ENCODE data around the gene COG3.

Gene COG3

DNA sequence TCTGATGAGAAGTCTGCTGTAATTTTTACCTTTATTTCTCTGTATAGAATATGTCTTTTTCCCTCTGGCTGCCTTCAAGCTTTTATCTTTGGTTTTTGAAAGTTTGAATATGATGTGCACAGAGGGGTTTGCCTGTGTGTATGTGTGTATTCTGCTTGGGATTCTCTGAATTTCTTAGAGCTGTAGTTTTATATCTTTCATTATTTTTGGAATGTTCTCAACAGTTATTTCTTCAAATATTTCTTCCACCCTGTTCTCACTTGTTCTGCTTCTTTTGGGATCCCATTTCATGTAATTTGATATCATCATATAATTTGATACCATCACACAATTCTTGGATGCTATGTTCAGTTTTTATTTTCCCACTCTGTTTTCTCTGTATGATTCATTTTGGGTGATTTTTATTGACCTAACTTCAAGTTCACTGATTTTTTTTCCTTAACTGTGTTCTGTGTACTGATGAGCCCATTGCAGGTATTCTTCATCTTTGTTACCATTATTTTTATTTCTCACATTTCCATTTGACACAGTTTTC is 7.5 kb downstream of the COG3 start:
- Histone ChIP-seq H2BK12ac (ENCODE audit: low read length) (no peak overlapping the region), H3K23ac (ENCODE audit: low read length) (no peak overlapping the region), H2AFZ (ENCODE audit: insufficient read depth, low read length, poor library complexity) (no peak overlapping the region), H4K12ac (ENCODE audit: low read depth, low read length) (no peak overlapping the region), H3K79me1 (ENCODE audit: low read length) (no peaks in the 10 kb centered on the region), H3K79me2 (ENCODE audit: control insufficient read depth, insufficient read depth, low read length, poor library complexity) (peaks cover 3% of the 10 kb centered on the region), H3K4ac (ENCODE audit: low read depth, low read length) (no peak overlapping the region), H2BK120ac (ENCODE audit: insufficient read depth, low read length, poor library complexity) (no peak overlapping the region), H3K4me1 (ENCODE audit: control insufficient read depth in 1 of 2, insufficient read depth in 2 of 2, low read length in 2 of 2) (peaks cover 0 to 3% of the 10 kb centered on the region in 2 experiments), H3K4me3 (ENCODE audit: low read depth, low read length) (no peak overlapping the region), H3K27me3 (ENCODE audit: insufficient read depth, low read length) (no peaks in the 10 kb centered on the region), H3K9me3 (ENCODE audit: insufficient read depth, low read depth, low read length) (no peaks in the 10 kb centered on the region), H3K9ac (ENCODE audit: low read length) (no peak overlapping the region), H3K4me2 (ENCODE audit: low read length) (no peak overlapping the region), H4K91ac (ENCODE audit: low read depth, low read length) (no peak overlapping the region), H3K18ac (ENCODE audit: low read length) (no peak overlapping the region), H3K27ac (ENCODE audit: low read depth, low read length) (no peak overlapping the region), H2BK5ac (ENCODE audit: low read depth, low read length, poor library complexity) (no peak overlapping the region), H3K36me3 (ENCODE audit: control insufficient read depth in 1 of 2, insufficient read depth in 2 of 2, low read length in 2 of 2) (no peaks in the 10 kb centered on the region), H3K14ac (ENCODE audit: low read length) (no peak overlapping the region), H2AK5ac (ENCODE audit: low read length) (no peak overlapping the region), H4K8ac (ENCODE audit: low read depth, low read length) (no peak overlapping the region)
- DNase-seq: no peak

DNA sequence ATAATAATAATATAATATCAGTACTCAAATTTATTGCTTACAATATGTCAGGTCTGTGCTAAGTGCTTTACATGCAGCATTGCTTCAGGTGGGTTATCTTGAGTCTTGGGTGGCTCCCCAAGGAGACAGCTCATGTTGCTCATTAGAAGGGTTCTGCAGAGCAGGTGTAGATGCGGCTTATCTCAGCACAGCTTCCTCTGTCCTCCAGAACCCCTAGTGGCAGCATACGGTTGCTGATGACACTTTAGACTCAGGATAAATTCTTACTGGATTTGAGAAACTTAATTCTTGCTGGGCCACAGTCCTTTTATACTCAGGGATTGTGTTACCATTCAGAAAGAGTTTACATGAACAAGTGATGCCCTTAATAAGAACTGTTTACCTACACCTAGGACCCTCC is 8.9 kb downstream of the COG3 start:
- Histone ChIP-seq H3K79me2 (ENCODE audit: control insufficient read depth, insufficient read depth, low read length, poor library complexity) (peaks cover 3% of the 10 kb centered on the region), H3K4ac (ENCODE audit: low read depth, low read length) (peak overlapping the region; percentile 89), H3K27ac (ENCODE audit: low read depth, low read length) (no peak overlapping the region), H2BK120ac (ENCODE audit: insufficient read depth, low read length, poor library complexity) (no peak overlapping the region), H3K9me3 (ENCODE audit: insufficient read depth, low read depth, low read length) (no peaks in the 10 kb centered on the region), H3K4me2 (ENCODE audit: low read length) (no peak overlapping the region), H2AK5ac (ENCODE audit: low read length) (no peak overlapping the region), H2BK12ac (ENCODE audit: low read length) (no peak overlapping the region), H3K4me3 (ENCODE audit: low read depth, low read length) (no peak overlapping the region), H4K12ac (ENCODE audit: low read depth, low read length) (no peak overlapping the region), H4K8ac (ENCODE audit: low read depth, low read length) (no peak overlapping the region), H3K36me3 (ENCODE audit: control insufficient read depth in 1 of 2, insufficient read depth in 2 of 2, low read length in 2 of 2) (peaks cover 0 to 3% of the 10 kb centered on the region in 2 experiments), H4K91ac (ENCODE audit: low read depth, low read length) (no peak overlapping the region), H3K23ac (ENCODE audit: low read length) (no peak overlapping the region), H3K4me1 (ENCODE audit: control insufficient read depth in 1 of 2, insufficient read depth in 2 of 2, low read length in 2 of 2) (peaks cover 0 to 1% of the 10 kb centered on the region in 2 experiments), H3K9ac (ENCODE audit: low read length) (no peak overlapping the region), H2AFZ (ENCODE audit: insufficient read depth, low read length, poor library complexity) (no peak overlapping the region), H3K14ac (ENCODE audit: low read length) (no peak overlapping the region), H2BK5ac (ENCODE audit: low read depth, low read length, poor library complexity) (no peak overlapping the region), H3K18ac (ENCODE audit: low read length) (no peak overlapping the region), H3K79me1 (ENCODE audit: low read length) (no peaks in the 10 kb centered on the region), H3K27me3 (ENCODE audit: insufficient read depth, low read length) (no peaks in the 10 kb centered on the region)
- no CpG with 5 or more reads among the region's 2 CpGs for WGBS (ENCODE audit: extremely low coverage, insufficient coverage, insufficient read length)
- DNase-seq: peak in 1 of 2 donors; percentile 21

- Histone ChIP-seq H3K4me1 (ENCODE audit: control insufficient read depth in 1 of 2, insufficient read depth in 2 of 2, low read length in 2 of 2) (no peaks in the 10 kb centered on the region), H3K14ac (ENCODE audit: low read length) (no peak overlapping the region), H2BK12ac (ENCODE audit: low read length) (no peak overlapping the region), H2AK5ac (ENCODE audit: low read length) (no peak overlapping the region), H3K36me3 (ENCODE audit: control insufficient read depth in 1 of 2, insufficient read depth in 2 of 2, low read length in 2 of 2) (peaks cover 0 to 5% of the 10 kb centered on the region in 2 experiments), H3K4me2 (ENCODE audit: low read length) (no peak overlapping the region), H3K79me1 (ENCODE audit: low read length) (no peaks in the 10 kb centered on the region), H2AFZ (ENCODE audit: insufficient read depth, low read length, poor library complexity) (no peak overlapping the region), H3K27ac (ENCODE audit: low read depth, low read length) (no peak overlapping the region), H3K9ac (ENCODE audit: low read length) (no peak overlapping the region), H2BK5ac (ENCODE audit: low read depth, low read length, poor library complexity) (no peak overlapping the region), H4K91ac (ENCODE audit: low read depth, low read length) (no peak overlapping the region), H3K9me3 (ENCODE audit: insufficient read depth, low read depth, low read length) (no peaks in the 10 kb centered on the region), H3K27me3 (ENCODE audit: insufficient read depth, low read length) (no peaks in the 10 kb centered on the region), H3K79me2 (ENCODE audit: control insufficient read depth, insufficient read depth, low read length, poor library complexity) (peaks cover 3% of the 10 kb centered on the region), H3K4ac (ENCODE audit: low read depth, low read length) (no peak overlapping the region), H3K23ac (ENCODE audit: low read length) (no peak overlapping the region), H2BK120ac (ENCODE audit: insufficient read depth, low read length, poor library complexity) (no peak overlapping the region), H3K4me3 (ENCODE audit: low read depth, low read length) (no peak overlapping the region), H3K18ac (ENCODE audit: low read length) (no peak overlapping the region), H4K12ac (ENCODE audit: low read depth, low read length) (no peak overlapping the region), H4K8ac (ENCODE audit: low read depth, low read length) (no peak overlapping the region)
- WGBS (ENCODE audit: extremely low coverage, insufficient coverage, insufficient read length): no CpG with 5 or more reads among the region's 3 CpGs
- no peak for DNase-seq
Measured at GRCh38 chr13:45474584-45475454, 10.1 kb downstream of the COG3 start.

DNA sequence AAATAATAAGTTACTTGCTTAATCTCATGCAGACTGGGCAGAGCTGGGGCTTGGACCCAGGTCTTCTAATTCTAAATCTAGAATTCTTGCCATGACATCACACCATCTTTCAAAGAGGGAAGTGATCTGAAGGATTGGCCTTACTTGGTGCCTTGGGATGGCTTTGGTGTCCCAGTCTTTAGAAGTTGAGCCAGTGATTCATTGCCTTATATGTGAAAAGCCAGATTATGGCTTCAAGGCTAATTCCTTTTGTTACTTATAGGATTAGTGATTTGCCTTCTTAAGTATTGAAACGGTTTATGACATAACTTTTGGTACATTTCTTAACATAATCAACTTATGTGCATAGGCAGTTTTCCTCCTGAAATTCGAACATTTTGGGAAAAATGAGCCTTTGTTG is 14.9 kb downstream of the COG3 start:
- Histone ChIP-seq H2BK120ac (ENCODE audit: insufficient read depth, low read length, poor library complexity) (no peak overlapping the region), H3K4me3 (ENCODE audit: low read depth, low read length) (no peak overlapping the region), H3K9me3 (ENCODE audit: insufficient read depth, low read depth, low read length) (no peaks in the 10 kb centered on the region), H3K4me2 (ENCODE audit: low read length) (no peak overlapping the region), H3K23ac (ENCODE audit: low read length) (no peak overlapping the region), H3K27me3 (ENCODE audit: insufficient read depth, low read length) (no peaks in the 10 kb centered on the region), H2AFZ (ENCODE audit: insufficient read depth, low read length, poor library complexity) (no peak overlapping the region), H3K4ac (ENCODE audit: low read depth, low read length) (no peak overlapping the region), H4K8ac (ENCODE audit: low read depth, low read length) (no peak overlapping the region), H2BK5ac (ENCODE audit: low read depth, low read length, poor library complexity) (no peak overlapping the region), H3K9ac (ENCODE audit: low read length) (no peak overlapping the region), H3K14ac (ENCODE audit: low read length) (no peak overlapping the region), H3K36me3 (ENCODE audit: control insufficient read depth in 1 of 2, insufficient read depth in 2 of 2, low read length in 2 of 2) (peaks cover 0 to 6% of the 10 kb centered on the region in 2 experiments), H3K4me1 (ENCODE audit: control insufficient read depth in 1 of 2, insufficient read depth in 2 of 2, low read length in 2 of 2) (no peaks in the 10 kb centered on the region), H4K12ac (ENCODE audit: low read depth, low read length) (no peak overlapping the region), H3K79me1 (ENCODE audit: low read length) (no peaks in the 10 kb centered on the region), H4K91ac (ENCODE audit: low read depth, low read length) (no peak overlapping the region), H3K18ac (ENCODE audit: low read length) (no peak overlapping the region), H3K27ac (ENCODE audit: low read depth, low read length) (no peak overlapping the region), H2AK5ac (ENCODE audit: low read length) (no peak overlapping the region), H3K79me2 (ENCODE audit: control insufficient read depth, insufficient read depth, low read length, poor library complexity) (peaks cover 2% of the 10 kb centered on the region), H2BK12ac (ENCODE audit: low read length) (no peak overlapping the region)
- DNase-seq: no peak
- no CpG with 5 or more reads among the region's 2 CpGs for WGBS (ENCODE audit: extremely low coverage, insufficient coverage, insufficient read length)
